Fibroblast of skin of right quadriceps (primary cell): ENCODE results near the gene TICAM1.
"Not testable (repeated sequence)": the region's sequence is repeated elsewhere in the genome, so short reads cannot be mapped to it uniquely, and the experiment has no call there.

Experiments used
- DNase-seq: peaks from one replicate; pipeline ENCODE4 v3.0.0-alpha.2; 2013

The TICAM1 gene

DNA sequence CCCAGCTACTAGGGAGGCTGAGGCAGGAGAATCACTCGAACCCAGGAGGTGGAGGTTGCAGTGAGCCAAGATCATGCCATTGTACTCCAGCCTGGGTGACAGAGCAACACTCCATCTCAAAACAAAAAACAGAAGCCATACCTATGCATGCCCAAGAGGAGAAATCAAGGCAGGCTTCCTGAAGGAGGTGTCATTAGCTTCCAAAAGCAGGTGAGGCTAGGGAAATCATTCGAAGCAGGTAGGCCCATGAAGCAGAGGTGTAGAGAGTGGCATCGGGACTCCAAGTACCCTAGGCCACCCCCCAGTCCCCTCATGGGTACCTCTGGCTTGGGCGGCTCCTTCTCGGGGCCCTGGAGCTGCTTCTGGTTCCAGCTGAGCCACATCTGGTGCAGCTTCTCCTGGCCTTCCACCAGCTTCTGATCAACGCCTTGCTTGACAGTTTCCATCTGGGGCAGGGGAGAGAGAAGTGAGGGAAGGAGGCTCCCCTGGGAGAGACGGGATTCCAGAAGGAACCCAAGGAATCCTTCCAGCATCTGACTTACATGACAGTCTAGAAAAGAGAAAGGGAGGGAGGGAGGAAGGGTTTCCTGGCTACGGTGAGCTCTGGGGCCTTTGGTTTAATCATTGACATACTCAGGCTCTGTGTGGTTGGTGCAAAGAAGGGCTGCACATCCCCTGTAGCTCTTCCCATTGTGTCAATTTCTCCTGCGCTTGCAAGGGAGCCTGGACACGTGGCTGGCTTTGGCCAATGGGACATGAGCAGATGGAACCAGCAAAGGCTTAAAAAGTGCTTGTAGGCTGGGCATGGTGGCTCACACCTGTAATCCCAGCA, 13.1 kb upstream of the TICAM1 start:
- peak; percentile 73 for DNase-seq

DNA sequence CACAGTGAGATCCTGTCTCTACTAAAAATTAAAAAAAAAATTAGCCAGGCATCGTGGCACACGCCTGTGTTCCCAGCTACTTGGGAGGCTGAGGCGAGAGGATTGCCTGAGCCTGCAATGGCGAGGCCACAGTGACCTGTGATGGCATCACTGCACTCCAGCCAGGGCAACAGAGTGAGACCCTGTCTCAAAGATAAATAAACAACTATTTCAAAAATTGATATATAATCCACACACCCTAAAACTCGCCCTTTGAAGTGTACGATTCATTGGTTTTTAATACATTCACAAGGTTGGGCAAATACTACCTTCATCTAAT, 12.1 kb upstream of the TICAM1 start:
- no peak for DNase-seq

DNA sequence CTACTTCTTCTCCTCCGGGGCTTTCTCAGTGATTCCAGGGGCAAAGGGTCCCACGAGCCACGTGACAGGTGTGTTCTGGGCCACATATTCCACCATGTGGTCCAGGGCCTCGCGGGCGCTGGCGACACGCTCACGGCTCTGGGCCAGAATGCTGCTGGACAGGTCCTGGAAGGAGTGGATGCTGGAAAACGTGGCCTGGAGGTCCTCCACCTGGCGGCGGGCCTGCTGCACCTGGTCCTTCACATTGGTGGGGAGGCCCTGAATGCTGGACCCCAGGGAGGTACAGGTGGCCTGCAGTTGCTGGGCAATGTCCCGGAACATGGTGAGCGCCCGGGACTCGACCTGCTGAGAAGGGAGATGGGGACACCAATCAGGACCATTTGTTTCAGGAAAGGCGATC, 7.7 kb upstream of the TICAM1 start:
- no peak for DNase-seq

DNA sequence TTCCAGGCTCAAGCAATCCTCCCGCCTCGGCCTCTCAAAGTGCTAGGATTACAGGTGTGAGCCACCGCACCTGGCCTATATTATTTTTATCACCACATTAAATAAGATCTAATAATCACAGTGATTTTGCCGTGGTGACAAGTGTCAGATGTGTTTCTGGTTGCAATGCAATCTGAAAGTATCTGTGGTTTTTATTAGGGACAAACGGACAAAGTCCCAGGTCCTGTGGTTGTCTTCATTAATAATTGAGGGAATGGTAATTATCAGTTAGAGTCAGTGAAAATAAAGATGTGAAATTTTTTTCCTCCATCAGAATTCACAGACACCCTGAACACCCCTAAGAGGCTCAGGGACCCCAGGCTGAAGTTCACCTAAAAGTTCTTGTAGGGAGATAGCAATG, 1.3 kb upstream of the TICAM1 start:
- no peak for DNase-seq

DNA sequence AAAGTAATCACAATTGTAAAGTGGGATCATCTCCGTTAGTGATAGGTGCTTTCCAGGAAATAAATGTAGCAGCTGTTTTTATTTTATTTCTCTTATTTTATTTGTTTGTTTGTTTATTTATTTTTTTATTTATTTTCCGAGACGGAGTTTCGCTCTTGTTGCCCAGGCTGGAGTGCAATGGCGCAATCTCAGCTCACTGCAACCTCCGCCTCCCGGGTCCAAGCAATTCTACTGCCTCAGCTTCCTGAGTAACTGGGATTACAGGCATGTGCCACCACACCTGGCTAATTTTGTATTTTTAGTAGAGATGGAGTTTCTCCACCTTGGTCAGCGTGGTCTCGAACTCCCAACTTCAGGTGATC, 448 bp upstream of the TICAM1 start:
- not testable (repeated sequence) for DNase-seq

DNA sequence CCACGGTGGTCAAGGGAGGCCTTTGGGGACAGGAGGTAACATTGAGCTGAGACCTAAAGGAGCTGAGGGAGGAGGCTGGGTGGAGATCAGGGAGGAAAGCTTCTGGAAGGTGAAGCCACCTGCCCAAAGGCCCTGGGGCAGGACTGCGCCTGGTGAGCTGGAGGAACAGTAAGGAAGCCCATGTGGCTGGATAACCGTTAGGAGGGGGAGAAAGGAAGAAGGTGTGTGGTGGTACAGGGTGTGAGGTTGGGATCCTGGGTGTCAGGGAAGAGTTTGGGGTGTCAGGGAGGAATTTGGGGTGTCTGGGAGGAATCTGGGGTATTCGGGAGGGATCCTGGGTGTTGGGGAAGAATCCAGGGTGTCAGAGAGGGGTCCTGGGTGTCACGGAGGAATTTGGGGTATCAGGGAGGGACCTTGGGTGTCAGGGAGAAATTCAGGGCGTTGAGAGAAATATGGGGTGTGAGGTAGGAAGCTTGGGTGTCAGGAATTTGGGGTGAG, 695 bp downstream of the TICAM1 start:
- DNase-seq, result no peak

DNA sequence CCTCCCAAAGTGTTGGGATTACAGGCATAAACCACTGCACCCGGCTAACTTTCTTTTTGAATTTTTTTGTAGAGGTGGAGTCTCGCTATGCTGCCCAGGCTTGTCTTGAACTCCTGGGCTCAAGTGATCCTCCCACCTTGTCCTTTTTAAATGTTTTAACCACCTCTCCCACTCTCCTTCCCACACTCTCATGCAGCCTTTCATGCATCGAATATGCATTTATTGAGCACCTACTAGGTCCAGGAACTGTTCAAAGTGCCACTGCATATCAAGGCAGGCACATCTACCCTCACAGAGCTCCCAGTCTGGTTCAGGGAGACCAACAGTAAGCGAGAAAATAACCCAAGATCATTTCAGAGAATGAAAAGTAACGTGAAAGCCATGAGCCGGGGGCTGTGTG, 1.2 kb downstream of the TICAM1 start:
- no peak for DNase-seq

DNA sequence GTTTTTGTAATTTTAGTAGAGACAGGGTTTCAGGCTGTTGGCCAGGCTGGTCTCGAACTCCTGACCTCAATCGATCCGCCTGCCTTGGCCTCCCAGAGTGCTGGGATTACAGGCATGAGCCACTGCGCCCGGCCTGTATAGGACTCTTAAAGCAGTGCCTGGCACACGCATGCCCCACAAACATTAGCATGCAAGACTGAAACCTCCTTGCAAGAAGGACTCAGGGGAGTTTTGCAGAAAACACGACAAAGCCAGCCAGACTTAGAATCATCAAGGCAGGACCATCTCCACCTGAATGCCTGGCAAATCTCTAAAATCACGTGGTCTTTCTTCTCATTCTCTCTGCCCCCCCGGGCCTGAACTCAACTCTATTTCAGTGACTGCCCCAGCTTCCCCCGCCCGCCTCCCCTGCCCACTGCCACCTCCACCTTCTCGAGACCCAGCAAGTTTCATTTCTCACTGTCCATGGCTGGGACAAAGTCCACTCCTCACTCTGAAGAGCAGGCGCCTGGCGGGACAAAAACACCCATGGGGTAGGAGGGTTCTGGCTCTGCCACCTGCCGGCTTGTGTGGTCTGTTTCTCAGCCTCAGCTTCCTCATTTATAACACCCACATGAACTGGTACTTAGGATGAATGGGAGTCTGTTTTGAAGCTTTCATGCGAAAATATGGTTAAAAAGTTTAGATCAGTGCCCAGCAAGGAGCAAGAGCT, 2.4 kb downstream of the TICAM1 start:
- DNase-seq, result no peak

DNA sequence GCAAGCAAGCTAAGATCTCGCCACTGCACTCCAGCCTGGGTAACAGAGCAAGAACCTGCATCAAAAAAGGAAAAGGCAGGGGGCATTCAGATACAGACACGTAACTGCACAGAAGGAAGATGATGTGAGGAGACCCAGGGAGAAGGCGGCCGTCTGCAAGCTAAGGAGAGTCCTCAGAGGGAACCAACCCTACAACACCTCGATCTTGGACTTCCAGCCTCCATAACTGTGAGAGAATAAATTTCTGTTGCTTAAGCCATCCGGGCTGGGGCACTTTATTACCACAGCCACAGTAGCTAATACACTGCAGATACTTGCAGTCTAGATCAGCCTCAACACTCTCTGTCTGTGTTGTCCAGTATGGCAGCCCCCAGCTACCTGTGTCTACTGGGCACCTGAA, 7.9 kb downstream of the TICAM1 start:
- DNase-seq, result no peak

DNA sequence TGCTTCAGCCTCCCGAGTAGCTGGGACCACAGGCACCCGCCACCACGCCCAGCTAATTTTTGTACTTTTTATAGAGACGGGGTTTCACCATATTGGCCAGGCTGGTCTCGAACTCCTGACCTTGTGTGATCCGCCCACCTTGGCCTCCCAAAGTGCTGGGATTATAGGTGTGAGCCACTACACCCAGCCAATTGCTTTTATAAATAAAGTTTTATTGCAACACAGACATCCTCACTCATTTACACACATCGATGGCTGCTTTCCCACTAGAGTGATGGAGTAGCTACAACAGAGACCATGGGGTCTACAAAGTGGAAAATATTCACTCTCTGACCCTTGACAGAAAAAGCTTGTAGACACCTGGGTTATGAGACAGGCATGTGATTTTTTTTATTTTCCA, 9.2 kb downstream of the TICAM1 start:
- DNase-seq, result not testable (repeated sequence)

DNA sequence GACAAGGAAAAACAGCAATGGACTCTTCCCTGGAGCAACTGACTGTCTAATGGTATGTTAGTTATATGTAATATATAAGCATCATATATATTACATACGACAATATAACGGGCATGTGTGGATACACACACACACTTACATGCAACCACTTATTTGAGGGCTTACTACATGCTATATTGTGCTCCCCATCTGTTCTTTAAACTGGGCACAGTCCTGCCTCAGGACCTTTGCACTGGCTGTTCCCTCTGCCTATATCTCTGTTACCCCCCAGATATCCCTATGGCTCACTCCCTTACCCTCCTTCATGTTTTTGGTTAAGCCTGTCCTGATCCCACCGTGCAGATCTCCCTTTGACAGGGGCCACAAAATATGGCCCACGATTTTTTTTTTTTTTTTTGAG, 10.2 kb downstream of the TICAM1 start:
- DNase-seq, result no peak

DNA sequence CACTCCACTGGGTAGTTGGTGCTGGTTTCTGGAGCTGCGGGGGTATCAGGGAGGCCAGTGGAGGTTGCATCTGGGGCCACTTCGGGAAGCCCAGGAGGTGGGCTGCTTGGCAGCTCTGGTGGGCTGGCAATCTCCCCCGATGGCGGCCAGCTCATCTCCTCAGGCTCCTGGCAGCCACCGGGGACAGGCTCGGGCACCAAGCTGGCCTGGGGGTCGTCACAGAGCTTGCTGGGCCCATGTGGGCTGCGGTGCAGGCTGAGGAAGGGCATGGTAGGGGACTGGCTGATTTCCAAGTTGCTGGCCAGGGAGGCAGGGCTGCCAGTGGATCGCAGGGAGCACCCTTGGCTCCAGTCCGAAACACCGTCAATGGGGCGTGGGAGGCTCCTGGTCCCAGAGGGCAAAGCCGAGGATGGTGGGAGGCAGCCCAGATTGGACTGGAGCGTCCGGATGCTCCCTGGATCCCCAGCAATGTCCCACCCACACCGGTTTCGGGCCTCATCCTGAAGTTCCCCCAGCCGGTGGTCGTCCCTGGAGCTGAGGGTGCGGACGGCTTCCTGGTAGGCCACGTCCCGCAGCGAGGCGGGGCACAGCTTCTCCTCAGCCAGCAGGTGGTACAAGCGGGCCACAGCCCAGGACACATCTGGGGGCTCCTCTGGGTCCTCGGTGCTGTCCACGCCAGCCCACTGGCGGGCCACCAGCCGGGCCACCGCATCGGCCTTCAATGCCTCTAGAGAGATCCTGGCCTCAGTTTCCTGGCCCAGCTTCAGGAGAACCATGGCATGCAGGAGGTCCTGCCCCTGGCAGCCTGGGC, 13.8 kb downstream of the TICAM1 start:
- DNase-seq, result no peak

DNA sequence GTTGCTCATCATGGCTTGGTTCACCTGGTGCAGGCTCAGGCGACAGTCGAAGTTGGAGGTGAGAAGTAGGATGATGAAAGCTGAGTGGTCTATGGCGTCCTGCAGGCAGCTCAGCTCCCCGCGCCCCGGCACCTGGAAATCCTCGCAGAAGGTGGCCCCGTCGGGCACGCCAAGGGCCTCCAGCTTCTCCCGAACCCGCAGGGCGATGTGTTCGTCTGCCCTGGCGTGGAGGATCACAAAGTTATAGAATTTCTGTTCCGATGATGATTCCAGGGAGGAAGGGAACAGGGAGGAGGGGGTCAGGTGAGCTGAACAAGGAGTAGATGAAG, 14.6 kb downstream of the TICAM1 start:
- DNase-seq, result no peak

DNA sequence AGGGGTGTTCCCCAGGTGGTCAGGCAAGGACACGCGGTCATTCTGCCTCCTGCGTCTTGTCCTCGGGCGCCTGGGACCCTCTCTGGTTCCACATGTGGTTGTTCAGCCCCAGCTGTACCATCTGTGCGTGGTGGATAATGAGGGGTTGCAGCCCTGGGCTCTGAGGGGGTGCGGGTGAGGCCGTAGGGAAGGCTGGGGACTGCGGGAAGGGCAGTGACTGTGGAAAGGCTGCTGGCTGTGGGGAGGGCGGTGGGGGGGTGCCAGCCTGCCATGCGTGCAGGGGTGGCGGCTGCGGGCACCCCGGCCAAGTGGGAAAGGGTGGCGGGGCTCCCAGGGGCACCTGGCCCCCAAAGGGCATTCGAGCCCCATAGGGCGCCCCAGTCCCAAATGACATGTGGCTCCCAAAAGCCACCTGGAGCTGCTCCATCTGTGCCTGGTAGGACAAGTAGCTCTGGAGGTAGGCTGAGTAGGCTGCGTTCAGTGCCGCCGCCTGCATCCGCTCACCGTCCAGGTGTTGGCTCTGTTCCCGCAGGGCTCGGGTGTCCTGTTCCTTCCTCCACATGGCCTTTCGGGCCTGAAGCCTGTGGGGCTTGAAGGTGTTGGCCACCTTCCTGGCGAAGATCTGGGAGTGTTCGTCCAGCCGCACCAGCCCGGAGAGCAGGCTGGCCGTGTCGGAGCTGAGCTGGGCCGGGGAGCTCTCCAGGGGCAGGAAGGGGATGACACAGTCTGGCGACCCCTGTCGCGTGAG, 15.1 kb downstream of the TICAM1 start:
- DNase-seq, result no peak

DNA sequence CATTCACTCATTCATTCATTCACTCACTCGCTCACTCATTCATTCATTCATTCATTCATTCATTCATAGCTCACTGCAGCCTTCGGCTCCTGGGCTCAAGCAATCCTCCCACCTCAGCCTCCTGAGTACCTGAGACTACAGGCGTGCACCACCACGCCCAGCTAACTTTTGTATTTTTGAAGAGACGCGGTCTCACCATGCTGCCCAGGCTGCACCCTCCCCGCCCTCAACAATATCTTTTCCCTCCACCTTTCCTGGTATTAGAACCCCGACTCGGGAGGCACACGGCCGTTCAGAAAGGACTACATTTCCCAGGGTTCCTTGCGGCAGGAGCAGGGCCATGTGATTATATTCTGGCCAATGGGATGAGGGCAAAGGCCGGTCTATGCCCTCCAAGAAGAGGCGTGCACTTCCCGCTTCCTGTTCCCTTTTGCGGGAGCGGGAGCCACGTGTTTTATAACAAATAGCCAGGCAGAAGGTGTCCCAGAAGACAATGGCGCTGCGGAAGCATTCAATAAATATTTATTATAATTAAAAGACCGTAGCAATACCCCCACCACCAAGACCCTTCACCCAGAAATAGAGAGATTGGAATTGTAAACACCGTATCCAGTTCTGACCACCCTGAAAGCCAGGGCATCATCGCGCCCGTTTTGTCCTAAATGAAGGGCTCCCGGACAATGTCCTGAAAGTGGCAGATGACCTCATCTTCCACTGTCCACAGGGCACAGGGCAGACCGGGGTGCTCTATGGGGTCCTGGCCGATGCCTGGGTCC, 15.9 kb downstream of the TICAM1 start:
- DNase-seq, result peak; percentile 94

DNA sequence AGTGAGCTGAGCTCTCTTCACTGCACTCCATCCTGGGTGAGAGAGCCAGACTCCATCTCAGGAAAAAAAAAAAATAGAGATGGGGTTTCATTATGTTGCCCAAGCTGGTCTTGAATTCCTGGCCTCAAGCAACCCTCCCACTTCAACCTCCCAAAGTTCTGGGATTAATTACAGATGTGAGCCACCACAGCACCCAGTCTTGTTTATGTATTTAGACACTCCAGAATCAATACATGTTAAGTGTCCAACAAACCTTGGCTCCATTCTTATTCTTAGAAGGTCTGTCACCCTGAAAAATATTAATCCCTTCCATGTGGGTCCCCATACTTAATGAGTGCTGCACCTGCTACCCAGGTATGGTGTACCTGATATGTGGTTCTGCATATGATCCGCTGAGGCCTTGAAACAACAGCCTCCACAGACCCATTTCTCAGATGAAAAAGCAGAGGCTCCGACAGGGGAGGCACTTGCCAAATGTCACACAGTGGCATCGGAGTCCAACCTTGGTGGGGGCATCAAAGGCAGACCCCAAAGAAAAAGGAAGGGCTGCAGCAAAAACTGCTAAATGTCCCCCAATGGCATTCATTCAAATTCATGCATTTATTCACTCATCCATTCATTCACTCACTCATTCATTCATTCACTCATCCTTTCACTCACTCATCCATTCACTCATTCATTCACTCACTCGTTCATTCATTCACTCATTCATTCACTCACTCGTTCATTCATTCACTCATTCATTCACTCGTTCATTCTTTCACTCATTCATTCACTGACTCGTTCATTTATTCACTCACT, 16.7 kb downstream of the TICAM1 start:
- DNase-seq, result peak; percentile 85

DNA sequence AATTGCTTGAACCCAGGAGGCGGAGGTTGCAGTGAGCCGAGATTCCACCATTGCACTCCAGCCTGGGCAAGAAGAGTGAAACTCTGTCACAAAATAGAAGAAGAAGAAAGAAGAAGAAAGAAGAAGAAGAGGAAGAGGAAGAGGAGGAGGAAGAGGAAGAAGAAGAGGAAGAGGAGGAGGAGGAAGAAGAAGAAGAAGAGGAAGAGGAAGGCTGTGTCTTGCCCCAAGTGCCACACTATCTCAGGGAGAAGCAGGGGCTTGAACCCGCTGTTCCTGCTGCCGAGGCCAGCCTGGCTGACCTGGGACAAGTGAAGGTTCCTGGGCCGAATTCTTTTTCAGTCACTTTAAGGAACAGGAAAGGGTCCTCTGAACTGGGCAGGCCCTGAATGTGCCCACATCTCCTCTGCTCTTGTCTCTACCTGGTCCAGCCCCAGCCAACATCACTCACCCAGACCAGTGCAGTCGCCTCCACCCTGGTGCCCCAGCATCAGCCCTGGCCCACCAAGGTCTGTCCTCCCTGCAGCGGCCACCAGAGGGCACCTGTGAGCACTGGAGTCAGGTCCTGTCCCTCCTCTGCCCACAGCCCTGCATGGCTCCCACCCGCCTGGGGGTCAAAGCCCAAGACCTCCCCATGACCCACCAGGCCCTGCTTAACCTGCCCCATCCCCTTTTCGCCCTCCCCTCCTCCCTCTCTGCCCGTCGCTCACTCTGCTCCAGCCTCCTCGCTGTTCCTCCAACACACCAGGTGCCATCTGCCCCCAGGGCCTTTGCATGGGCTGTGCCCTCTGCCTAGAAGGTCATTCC, 20.0 kb downstream of the TICAM1 start:
- DNase-seq, result peak; percentile 46

DNA sequence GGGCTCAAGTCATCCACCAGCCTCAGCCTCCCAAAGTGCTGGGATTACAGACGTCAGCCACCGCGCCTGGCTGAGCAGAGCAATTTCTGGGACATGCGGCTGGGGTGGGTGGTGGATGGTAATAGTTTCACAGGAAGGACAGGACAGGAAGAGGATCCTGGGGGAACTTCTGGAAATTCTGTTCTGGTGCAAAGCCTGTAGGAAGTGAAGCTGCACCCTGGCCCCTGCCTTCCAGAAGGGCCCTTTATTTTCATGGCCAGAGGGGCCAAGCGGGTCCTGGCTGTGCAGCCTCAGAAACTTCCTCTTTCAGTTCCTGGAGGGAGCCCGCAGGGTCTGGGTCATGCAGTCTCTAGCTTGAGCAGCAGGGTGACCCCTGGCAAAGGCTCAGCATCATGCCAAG, 24.3 kb downstream of the TICAM1 start:
- no peak for DNase-seq

DNA sequence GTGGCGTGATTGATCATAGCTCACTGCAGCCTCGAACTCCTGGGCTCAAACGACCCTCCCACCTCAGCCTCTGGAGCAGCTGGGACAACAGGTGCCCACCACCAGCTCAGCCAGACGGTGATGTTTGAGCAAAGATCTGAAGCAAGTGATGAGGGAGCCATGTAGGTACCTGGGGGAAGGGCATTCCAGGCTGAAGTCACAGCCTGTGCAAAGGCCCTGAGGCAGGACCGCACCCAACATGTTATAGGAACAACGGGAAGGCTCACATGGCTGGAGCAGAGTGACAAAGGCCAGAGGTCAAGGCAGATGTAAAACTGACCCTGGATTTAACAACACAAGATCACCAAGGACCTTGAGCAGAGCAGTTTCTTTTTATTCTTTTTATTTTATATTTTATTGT, 25.1 kb downstream of the TICAM1 start:
- DNase-seq, result no peak

DNA sequence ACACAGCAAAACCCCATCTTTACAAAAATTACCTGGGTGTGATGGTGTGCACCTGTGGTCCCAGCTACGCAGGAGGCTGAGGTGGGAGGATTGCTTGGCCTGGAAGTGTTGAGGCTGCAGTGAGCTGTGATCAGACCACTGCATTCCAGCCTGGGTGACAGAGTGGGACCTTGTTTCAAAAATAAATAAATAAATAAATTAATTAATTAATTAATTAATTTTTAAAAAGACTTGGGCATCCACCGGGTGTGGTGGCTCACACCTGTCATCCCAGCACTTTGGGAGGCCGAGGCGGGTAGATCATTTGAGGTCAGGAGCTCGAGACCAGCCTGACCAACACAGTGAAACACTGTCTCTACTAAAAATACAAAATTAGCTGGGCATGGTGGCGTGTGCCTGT, 26.4 kb downstream of the TICAM1 start:
- DNase-seq, result not testable (repeated sequence)
